ENCODE measurements around the gene SPO11. TPM values are rescaled to one million over a fixed set of nuclear protein-coding genes. Genes with fewer than 3 reads are reported as not detected.

Gene SPO11
- total RNA-seq, 1 experiment from 2014 or later, result not detected

DNA sequence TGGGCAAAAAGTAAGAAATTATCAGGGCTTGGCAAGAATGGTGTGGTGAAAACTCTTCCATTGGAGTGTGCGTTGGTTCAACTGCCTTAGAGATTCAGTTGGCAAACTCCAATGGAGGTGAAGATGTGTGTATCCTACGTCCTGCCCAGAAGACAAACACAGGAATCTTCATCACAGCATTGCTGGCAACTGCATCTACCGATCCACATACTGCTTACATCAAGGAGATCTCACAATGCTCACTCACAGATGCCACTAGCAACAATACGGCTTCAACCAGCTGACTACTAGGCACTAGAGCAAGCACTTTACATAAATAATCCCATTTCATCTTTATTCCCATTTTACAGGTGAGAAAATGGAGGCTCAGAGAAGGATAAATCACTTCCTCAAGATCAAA is 10.0 kb upstream of the SPO11 start:
- POLR2A ChIA-PET, result no interaction called here
- no peak overlapping the region for H3K27ac Mint-ChIP-seq (ENCODE audit: unreplicated experiment)
- no peaks in the 10 kb centered on the region for H3K27me3 Mint-ChIP-seq (ENCODE audit: insufficient read depth, unreplicated experiment)
- intact Hi-C loops (cut with micrococcal nuclease; ENCODE audit: unreplicated experiment), result no loop called here
- Histone ChIP-seq H3K36me3 (ENCODE audit: control insufficient read depth, insufficient read depth, low read length) (no peaks in the 10 kb centered on the region), H3K4me3 (ENCODE audit: low read depth, low read length) (no peak overlapping the region), H3K4me1 (peaks cover 43% of the 10 kb centered on the region), H3K9me3 (no peaks in the 10 kb centered on the region), H3K27me3 (replicated peaks; ENCODE audit: control insufficient read depth, insufficient read depth, low read length) (no peaks in the 10 kb centered on the region)
- no peak overlapping the region for H3K4me3 Mint-ChIP-seq (ENCODE audit: unreplicated experiment)
- DNase-seq, result no peak
- TF ChIP-seq, protein P1, sequence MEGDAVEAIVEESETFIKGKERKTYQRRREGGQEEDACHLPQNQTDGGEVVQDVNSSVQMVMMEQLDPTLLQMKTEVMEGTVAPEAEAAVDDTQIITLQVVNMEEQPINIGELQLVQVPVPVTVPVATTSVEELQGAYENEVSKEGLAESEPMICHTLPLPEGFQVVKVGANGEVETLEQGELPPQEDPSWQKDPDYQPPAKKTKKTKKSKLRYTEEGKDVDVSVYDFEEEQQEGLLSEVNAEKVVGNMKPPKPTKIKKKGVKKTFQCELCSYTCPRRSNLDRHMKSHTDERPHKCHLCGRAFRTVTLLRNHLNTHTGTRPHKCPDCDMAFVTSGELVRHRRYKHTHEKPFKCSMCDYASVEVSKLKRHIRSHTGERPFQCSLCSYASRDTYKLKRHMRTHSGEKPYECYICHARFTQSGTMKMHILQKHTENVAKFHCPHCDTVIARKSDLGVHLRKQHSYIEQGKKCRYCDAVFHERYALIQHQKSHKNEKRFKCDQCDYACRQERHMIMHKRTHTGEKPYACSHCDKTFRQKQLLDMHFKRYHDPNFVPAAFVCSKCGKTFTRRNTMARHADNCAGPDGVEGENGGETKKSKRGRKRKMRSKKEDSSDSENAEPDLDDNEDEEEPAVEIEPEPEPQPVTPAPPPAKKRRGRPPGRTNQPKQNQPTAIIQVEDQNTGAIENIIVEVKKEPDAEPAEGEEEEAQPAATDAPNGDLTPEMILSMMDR (IDR thresholded peaks at IDR 0.05; ENCODE audit: insufficient read depth in 1 of 2, low read depth in 1 of 2, low read length in 1 of 2, severe bottlenecking in 1 of 2, unreplicated experiment in 1 of 2), result no peak
- H3K4me1 Mint-ChIP-seq (ENCODE audit: low read depth, unreplicated experiment), result peaks cover 41% of the 10 kb centered on the region
- no TSS peak for BruUV-seq (replicated peaks)
- no peaks in the 10 kb centered on the region for H3K9me3 Mint-ChIP-seq (ENCODE audit: unreplicated experiment)
- no peaks in the 10 kb centered on the region for H3K36me3 Mint-ChIP-seq (ENCODE audit: insufficient read depth, unreplicated experiment)
- CTCF ChIA-PET, result no interaction called here

DNA sequence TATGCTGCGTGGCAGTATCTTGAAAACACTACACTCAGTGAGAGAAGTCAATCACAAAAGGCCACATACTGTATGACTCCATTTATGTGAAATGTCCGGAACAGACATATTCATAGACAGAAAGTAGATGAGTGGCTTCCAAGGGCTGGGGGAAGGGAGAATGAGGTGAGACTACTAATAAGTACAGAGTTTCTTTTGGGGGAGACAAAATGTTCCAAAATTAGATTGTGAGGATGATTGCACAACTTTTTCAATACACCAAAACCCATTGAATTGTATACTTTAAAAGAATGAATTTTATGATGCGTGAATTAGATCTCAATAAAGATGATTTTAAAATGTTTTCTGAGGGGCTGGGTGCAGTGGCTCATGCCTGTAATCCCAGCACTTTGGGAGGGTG is 9.2 kb upstream of the SPO11 start:
- no peak for DNase-seq
- H3K27me3 ChIP-seq (replicated peaks; ENCODE audit: control insufficient read depth, insufficient read depth, low read length), result no peaks in the 10 kb centered on the region
- no peaks in the 10 kb centered on the region for H3K9me3 Mint-ChIP-seq (ENCODE audit: unreplicated experiment)
- intact Hi-C loops (cut with micrococcal nuclease; ENCODE audit: unreplicated experiment), result no loop called here
- peaks cover 47% of the 10 kb centered on the region for H3K4me1 Mint-ChIP-seq (ENCODE audit: low read depth, unreplicated experiment)
- BruUV-seq (replicated peaks), result no TSS peak
- H3K4me3 Mint-ChIP-seq (ENCODE audit: unreplicated experiment), result no peak overlapping the region
- H3K9me3 ChIP-seq, result no peaks in the 10 kb centered on the region
- no peak overlapping the region for H3K27ac Mint-ChIP-seq (ENCODE audit: unreplicated experiment)
- H3K4me3 ChIP-seq (ENCODE audit: low read depth, low read length), result no peak overlapping the region
- peaks cover 50% of the 10 kb centered on the region for H3K4me1 ChIP-seq
- H3K36me3 Mint-ChIP-seq (ENCODE audit: insufficient read depth, unreplicated experiment), result no peaks in the 10 kb centered on the region
- no peaks in the 10 kb centered on the region for H3K36me3 ChIP-seq (ENCODE audit: control insufficient read depth, insufficient read depth, low read length)
- no peaks in the 10 kb centered on the region for H3K27me3 Mint-ChIP-seq (ENCODE audit: insufficient read depth, unreplicated experiment)
- ChIA-PET CTCF (no interaction called here), POLR2A (no interaction called here)
- TF ChIP-seq, protein P1 (IDR thresholded peaks at IDR 0.05; ENCODE audit: insufficient read depth in 1 of 2, low read depth in 1 of 2, low read length in 1 of 2, severe bottlenecking in 1 of 2, unreplicated experiment in 1 of 2), result no peak

DNA sequence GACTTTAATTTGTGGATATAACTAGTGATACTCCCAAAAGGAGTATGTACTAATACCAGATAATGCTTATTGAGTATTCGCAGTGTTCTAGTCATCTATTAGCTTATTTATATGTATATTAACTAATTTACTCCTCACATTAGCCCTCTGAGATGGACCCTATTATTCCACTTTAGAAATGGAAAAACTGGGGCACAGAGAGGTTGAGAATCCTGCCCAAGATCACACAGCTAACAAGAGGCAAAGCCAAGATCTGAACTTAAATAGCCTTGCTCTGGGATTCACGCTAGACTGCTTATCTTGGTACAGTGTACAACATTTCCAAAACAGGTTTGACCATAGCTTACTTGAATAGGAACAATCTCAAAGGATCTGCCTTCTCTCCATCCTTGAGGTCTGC is 8.5 kb upstream of the SPO11 start:
- ChIA-PET CTCF (interaction anchor here (1.2 kb wide), 1 partner anchor 11 kb away, joined by 4 read pairs; no protein-coding TSS in a partner anchor), POLR2A (no interaction called here)
- H3K36me3 Mint-ChIP-seq (ENCODE audit: insufficient read depth, unreplicated experiment), result peaks cover 2% of the 10 kb centered on the region
- intact Hi-C loops (cut with micrococcal nuclease; ENCODE audit: unreplicated experiment), result no loop called here
- no TSS peak for BruUV-seq (replicated peaks)
- Histone ChIP-seq H3K9me3 (no peaks in the 10 kb centered on the region), H3K27me3 (replicated peaks; ENCODE audit: control insufficient read depth, insufficient read depth, low read length) (no peaks in the 10 kb centered on the region), H3K4me3 (ENCODE audit: low read depth, low read length) (no peak overlapping the region), H3K36me3 (ENCODE audit: control insufficient read depth, insufficient read depth, low read length) (no peaks in the 10 kb centered on the region), H3K4me1 (peaks cover 55% of the 10 kb centered on the region)
- no peaks in the 10 kb centered on the region for H3K27me3 Mint-ChIP-seq (ENCODE audit: insufficient read depth, unreplicated experiment)
- peaks cover 52% of the 10 kb centered on the region for H3K4me1 Mint-ChIP-seq (ENCODE audit: low read depth, unreplicated experiment)
- no peaks in the 10 kb centered on the region for H3K9me3 Mint-ChIP-seq (ENCODE audit: unreplicated experiment)
- TF ChIP-seq, protein P1 (IDR thresholded peaks at IDR 0.05; ENCODE audit: insufficient read depth in 1 of 2, low read depth in 1 of 2, low read length in 1 of 2, severe bottlenecking in 1 of 2, unreplicated experiment in 1 of 2), result no peak
- no peak overlapping the region for H3K27ac Mint-ChIP-seq (ENCODE audit: unreplicated experiment)
- DNase-seq, result no peak
- H3K4me3 Mint-ChIP-seq (ENCODE audit: unreplicated experiment), result no peak overlapping the region

All from Caco-2 (cell line).